Astrocyte (in vitro differentiated cells and primary cell): Measurements from ENCODE around the gene APH1B. TPM values are rescaled to one million over a fixed set of nuclear protein-coding genes. Genes with fewer than 3 reads are reported as not detected.

Experiments
- DNase-seq: peaks from one replicate; pipeline ENCODE4 v3.0.0-alpha.2; 2010; ENCODE audit warnings: low read depth
- FAIRE-seq: peaks from 2 replicates; lab custom pipeline; 2011; peaks lifted over from hg19 to GRCh38; lab: Jason Lieb, UNC
- H2AFZ ChIP-seq: 2 replicates; pipeline ENCODE4 v1.6.0; 2012; ENCODE audit warnings: low read depth, low read length, inconsistent platforms
- H3K27ac ChIP-seq: 2 replicates; pipeline ENCODE4 v1.5.1; 2011; ENCODE audit warnings: low read depth, low read length, inconsistent platforms
- H3K27me3 ChIP-seq: 2 replicates; pipeline ENCODE4 v1.6.0; 2011; ENCODE audit warnings: low read length, inconsistent platforms; ENCODE audit not compliant: insufficient read depth
- H3K36me3 ChIP-seq: 2 replicates; pipeline ENCODE4 v1.5.1; 2011; ENCODE audit warnings: low read length, inconsistent platforms; ENCODE audit not compliant: insufficient read depth
- H3K4me1 ChIP-seq: 2 replicates; pipeline ENCODE4 v1.5.1; 2011; ENCODE audit warnings: low read length, inconsistent platforms; ENCODE audit not compliant: insufficient read depth
- H3K4me2 ChIP-seq: 2 replicates; pipeline ENCODE4 v1.6.0; 2012; ENCODE audit warnings: low read length, inconsistent platforms
- H3K4me3 ChIP-seq: 2 replicates; pipeline ENCODE4 v1.5.1; 2011; ENCODE audit warnings: low read depth, mild to moderate bottlenecking, low read length, inconsistent platforms; ENCODE audit not compliant: insufficient read depth
- H3K79me2 ChIP-seq: 2 replicates; pipeline ENCODE4 v1.6.0; 2012; ENCODE audit warnings: mild to moderate bottlenecking, low read length, inconsistent platforms; ENCODE audit not compliant: insufficient read depth
- H3K9ac ChIP-seq: 2 replicates; pipeline ENCODE4 v1.6.0; 2012; ENCODE audit warnings: mild to moderate bottlenecking, low read length, inconsistent platforms
- H3K9me3 ChIP-seq: 2 replicates; pipeline ENCODE4 v1.5.1; 2012; ENCODE audit warnings: low read depth, mild to moderate bottlenecking, low read length, inconsistent platforms; ENCODE audit not compliant: insufficient read depth
- H4K20me1 ChIP-seq: 2 replicates; pipeline ENCODE4 v1.6.0; 2012; ENCODE audit warnings: low read length, inconsistent platforms; ENCODE audit not compliant: insufficient read depth
- H3K27ac Mint-ChIP-seq: one replicate; pipeline ENCODE4 v1.8.0; 2021; ENCODE audit warnings: mild to moderate bottlenecking, mixed read lengths; ENCODE audit not compliant: unreplicated experiment
- H3K27me3 Mint-ChIP-seq: one replicate; pipeline ENCODE4 v1.8.0; 2021; ENCODE audit warnings: low read depth, mixed read lengths; ENCODE audit not compliant: unreplicated experiment
- H3K36me3 Mint-ChIP-seq: one replicate; pipeline ENCODE4 v1.8.0; 2021; ENCODE audit warnings: low read depth, mixed read lengths; ENCODE audit not compliant: unreplicated experiment
- H3K4me1 Mint-ChIP-seq: one replicate; pipeline ENCODE4 v1.8.0; 2021; ENCODE audit warnings: low read depth, mixed read lengths; ENCODE audit not compliant: unreplicated experiment
- H3K4me3 Mint-ChIP-seq: one replicate; pipeline ENCODE4 v1.8.0; 2021; ENCODE audit warnings: mild to moderate bottlenecking, moderate library complexity, mixed read lengths; ENCODE audit not compliant: unreplicated experiment
- H3K9me3 Mint-ChIP-seq: one replicate; pipeline ENCODE4 v1.8.0; 2021; ENCODE audit warnings: mild to moderate bottlenecking, mixed read lengths; ENCODE audit not compliant: unreplicated experiment
- EZH2 ChIP-seq: IDR thresholded peaks from 2 replicates; pipeline ENCODE4 v1.6.1; 2012; ENCODE audit warnings: mild to moderate bottlenecking, low read length, inconsistent platforms; ENCODE audit not compliant: insufficient read depth
- total RNA-seq: library from RNA; stranded (reverse); gene quantifications from 2 replicates; pipeline ENCODE4 v1.2.1, GENCODE V29; 2021
- TF ChIP-seq, protein P1 (sequence below): IDR thresholded peaks from 2 replicates; pipeline ENCODE4 v1.5.1; 2011; ENCODE audit warnings: low read depth, mild to moderate bottlenecking, inconsistent platforms, low read length, moderate library complexity; ENCODE audit not compliant: insufficient read depth

Gene APH1B
- total RNA-seq, 1 donor from 2014 or later, result 18.2 TPM

DNA sequence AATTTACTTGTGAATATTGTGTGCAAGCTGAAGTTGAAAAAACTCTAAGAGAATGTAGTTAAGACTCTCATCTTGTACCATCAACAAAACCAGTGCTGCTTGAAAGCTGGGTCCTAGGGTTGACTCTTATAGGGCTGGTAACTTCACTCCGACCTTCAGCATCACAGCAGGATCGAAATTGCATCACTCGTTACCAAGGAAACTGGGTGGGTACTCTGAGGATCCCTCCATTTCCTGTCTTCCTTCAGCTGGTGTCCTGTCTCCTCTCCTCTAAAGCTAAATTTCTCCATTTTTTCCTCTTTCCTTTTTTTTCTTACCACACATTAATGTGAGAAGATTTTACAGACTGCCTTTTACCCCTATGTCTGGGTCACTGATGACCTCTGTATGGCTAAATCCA is 3.0 kb upstream of the APH1B start:
- no peak overlapping the region for H3K27ac Mint-ChIP-seq
- peaks cover 1% of the 10 kb centered on the region for H3K9me3 Mint-ChIP-seq
- no peaks in the 10 kb centered on the region for H4K20me1 ChIP-seq
- no peak overlapping the region for H3K27ac ChIP-seq
- H3K36me3 ChIP-seq, result no peaks in the 10 kb centered on the region
- peaks cover 8% of the 10 kb centered on the region for H3K4me1 Mint-ChIP-seq
- H3K4me3 ChIP-seq, result no peak overlapping the region
- H3K27me3 ChIP-seq, result no peaks in the 10 kb centered on the region
- DNase-seq, result no peak
- H3K4me3 Mint-ChIP-seq, result peak overlapping the region; percentile 13
- no peaks in the 10 kb centered on the region for H3K27me3 Mint-ChIP-seq
- no peaks in the 10 kb centered on the region for H3K79me2 ChIP-seq
- peaks cover 14% of the 10 kb centered on the region for H3K4me1 ChIP-seq
- H3K36me3 Mint-ChIP-seq, result peaks cover 14% of the 10 kb centered on the region
- no peak overlapping the region for H3K4me2 ChIP-seq
- no peak for TF ChIP-seq EZH2
- TF ChIP-seq, protein P1, sequence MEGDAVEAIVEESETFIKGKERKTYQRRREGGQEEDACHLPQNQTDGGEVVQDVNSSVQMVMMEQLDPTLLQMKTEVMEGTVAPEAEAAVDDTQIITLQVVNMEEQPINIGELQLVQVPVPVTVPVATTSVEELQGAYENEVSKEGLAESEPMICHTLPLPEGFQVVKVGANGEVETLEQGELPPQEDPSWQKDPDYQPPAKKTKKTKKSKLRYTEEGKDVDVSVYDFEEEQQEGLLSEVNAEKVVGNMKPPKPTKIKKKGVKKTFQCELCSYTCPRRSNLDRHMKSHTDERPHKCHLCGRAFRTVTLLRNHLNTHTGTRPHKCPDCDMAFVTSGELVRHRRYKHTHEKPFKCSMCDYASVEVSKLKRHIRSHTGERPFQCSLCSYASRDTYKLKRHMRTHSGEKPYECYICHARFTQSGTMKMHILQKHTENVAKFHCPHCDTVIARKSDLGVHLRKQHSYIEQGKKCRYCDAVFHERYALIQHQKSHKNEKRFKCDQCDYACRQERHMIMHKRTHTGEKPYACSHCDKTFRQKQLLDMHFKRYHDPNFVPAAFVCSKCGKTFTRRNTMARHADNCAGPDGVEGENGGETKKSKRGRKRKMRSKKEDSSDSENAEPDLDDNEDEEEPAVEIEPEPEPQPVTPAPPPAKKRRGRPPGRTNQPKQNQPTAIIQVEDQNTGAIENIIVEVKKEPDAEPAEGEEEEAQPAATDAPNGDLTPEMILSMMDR, result no peak
- FAIRE-seq, result no peak
- no peak overlapping the region for H3K9ac ChIP-seq
- H2AFZ ChIP-seq, result no peak overlapping the region
- no peaks in the 10 kb centered on the region for H3K9me3 ChIP-seq

DNA sequence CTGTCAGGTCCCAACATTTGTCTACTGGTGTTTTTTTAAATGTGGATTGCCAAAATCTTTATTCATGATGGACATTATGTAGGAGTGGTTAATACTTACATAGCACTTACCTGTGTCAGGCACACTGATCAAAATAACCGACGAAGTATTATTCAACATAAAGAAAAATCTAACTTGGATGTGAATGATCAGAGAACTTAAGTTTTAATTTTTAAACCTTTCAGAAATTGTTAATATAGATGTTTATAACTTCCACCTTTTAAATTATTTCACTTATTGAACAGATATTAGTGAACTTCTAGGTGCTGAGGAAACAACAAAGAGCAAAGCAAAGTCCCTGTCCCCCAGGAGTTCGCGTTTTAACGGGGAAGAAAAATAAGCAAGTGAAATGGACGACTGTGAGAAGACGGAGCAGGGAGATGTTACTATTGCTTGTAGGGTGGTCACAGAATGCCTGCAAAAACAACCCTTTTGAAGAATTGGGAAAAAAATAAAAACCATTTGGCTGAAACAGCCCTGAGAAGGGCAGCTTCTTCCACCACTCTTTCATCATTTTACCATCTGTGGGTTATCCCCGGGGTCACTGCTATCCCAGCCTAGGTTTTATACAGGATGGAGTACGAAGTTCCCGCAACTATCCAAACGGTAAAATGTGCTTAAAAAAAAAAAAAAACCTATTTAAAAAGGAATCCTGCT is 915 bp upstream of the APH1B start:
- H3K79me2 ChIP-seq, result no peaks in the 10 kb centered on the region
- peaks cover 13% of the 10 kb centered on the region for H3K36me3 Mint-ChIP-seq

More for the DNA sequence above, 915 bp upstream of the APH1B start:
- H4K20me1 ChIP-seq, result no peaks in the 10 kb centered on the region
- FAIRE-seq (no peak), DNase-seq (no peak)
- H3K9me3 ChIP-seq, result no peaks in the 10 kb centered on the region
- peak overlapping the region; percentile 83 for H3K4me3 Mint-ChIP-seq
- H3K27me3 Mint-ChIP-seq, result no peaks in the 10 kb centered on the region
- peak overlapping the region; percentile 73 for H3K4me3 ChIP-seq
- peak overlapping the region; percentile 91 for H3K9ac ChIP-seq
- peaks cover 3% of the 10 kb centered on the region for H3K36me3 ChIP-seq
- peak overlapping the region; percentile 96 for H3K4me2 ChIP-seq
- peak overlapping the region; percentile 83 for H3K27ac ChIP-seq
- H3K27me3 ChIP-seq, result no peaks in the 10 kb centered on the region
- TF ChIP-seq, protein P1, result no peak
- no peak for TF ChIP-seq EZH2
- H3K4me1 Mint-ChIP-seq, result peaks cover 8% of the 10 kb centered on the region
- H2AFZ ChIP-seq, result peak overlapping the region; percentile 89
- peaks cover 14% of the 10 kb centered on the region for H3K4me1 ChIP-seq
- H3K9me3 Mint-ChIP-seq, result no peaks in the 10 kb centered on the region
- H3K27ac Mint-ChIP-seq, result peak overlapping the region; percentile 91
